AG08395 (cell line): ENCODE data around the gene DENND2A.
"Not testable (repeated sequence)": the region's sequence is repeated elsewhere in the genome, so short reads cannot be mapped to it uniquely, and the experiment has no call there.

ENCODE experiments used
- DNase-seq: peaks from one replicate; pipeline ENCODE4 v3.0.0; 2012; ENCODE audit warnings: mixed read lengths, low spot score

DENND2A gene

DNA sequence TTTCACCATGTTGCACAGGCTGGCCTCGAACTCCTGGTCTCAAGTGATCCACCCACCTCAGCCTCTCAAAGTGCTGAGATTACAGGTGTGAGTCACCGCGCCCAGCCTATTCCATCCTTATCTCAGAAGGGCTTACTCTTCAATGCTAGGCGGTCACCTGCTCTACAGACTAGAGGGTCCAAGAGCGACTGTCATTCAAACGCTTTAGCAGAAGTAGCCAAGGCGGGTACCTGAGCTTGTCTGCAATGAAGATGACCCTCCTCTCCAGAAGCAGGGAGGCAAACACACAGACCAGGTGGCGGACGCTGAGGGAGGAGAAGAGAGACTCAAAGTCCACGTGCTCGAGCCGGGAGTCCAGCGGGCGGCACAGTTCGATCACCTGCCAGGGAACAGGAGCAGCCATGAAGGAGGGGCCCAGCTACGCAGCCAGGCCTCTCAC, 96.2 kb downstream of the DENND2A start:
- DNase-seq, result no peak

DNA sequence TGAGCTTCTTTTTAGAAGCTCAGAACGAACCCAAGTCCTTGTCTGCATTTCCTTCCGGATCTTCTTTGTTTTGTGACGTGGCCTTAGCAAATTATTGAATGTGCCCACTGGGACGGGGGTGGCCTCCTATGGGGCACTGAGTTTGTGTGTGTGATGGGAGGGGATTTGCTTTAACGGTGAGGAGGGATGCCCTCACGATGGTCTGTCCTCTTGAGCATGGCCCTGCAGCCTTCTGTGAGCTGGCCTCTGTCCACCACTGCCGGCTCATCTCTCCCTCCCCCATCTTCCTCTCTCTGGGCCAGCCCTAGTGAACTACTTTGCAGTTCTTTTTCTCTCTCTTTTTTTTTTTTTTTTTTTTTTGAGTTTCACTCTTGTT, 98.4 kb downstream of the DENND2A start:
- peak; percentile 80 for DNase-seq

DNA sequence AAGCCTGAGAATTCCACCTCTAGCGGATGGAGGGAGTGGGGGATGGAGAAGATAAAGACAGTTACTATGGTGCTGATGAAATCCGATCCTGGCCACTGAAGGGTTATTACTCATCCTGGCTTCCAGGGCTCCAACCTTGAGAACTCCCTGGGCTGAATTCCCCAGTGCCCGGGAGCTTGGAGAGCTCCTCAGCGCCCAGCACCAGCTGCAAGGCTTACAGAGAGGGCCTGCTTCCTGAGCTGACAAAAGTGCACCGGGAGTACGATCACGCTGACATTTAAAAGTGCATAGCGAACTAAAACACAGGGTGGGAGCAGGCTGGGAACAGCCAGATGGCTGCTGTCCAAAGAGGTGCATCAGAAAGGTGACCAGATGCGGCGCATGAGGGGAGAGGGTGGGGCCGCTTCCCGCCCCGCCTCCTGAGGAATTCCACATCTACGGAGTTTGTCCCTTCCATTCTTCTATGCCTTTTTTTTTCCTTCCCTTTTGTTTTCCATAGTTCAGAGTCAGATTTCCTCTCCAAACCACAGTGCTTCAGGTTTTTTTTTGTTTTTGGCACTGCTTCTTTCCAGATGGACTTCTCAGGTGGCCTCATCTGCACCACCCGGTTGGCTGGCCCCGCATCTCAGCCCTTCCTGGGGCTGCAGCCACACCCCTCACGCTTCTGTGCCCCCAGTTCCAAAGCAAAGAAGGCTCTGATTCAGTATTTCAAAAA, 98.9 kb downstream of the DENND2A start:
- peak; percentile 79 for DNase-seq

DNA sequence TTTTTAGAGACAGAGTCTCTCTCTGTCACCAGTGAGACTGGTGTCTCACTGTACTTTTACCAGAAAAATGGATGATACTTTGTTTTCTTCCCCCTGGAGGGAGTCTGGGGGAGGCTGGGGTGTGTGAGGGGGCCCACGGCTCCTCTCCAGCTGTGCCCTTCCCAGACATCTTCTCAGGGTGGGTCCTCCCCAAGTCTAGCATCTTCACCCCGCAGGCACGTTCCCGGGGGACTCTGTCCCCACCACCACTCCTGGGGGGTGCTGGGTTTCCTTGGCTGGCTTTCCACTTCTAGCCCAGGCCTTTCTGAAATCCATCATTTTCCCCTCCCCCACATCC, 99.5 kb downstream of the DENND2A start:
- DNase-seq, result no peak

DNA sequence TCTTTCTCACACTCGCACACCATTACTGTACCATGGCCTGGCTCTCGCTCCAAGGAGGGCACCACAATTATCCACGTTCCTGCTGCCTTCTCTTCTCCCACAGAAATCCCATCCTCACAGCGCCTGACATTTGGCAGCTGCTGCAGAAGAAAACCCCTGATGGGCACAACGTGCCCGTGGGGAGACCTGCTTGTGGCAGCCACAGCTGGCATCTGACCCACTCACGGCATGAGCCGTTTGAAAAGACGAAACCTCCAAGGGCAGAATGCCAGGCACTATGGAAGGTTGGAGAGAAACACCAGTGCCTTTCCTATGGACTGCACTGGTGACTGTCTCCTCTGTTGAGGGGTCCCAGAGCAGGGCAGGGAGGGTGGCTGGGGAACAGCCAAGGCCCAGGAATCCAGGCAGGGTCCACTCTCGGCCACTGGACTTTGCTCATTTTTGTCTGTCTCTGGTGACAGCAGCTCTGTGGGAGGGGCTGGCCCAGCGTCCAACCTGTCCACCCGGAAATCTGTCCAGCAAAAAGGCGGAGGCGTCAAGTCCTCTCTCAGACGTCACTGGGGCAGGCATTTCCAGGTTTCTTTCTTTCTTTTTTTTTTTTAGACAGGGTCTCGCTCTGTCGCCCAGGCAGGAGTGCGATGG, 100.4 kb downstream of the DENND2A start:
- no peak for DNase-seq

DNA sequence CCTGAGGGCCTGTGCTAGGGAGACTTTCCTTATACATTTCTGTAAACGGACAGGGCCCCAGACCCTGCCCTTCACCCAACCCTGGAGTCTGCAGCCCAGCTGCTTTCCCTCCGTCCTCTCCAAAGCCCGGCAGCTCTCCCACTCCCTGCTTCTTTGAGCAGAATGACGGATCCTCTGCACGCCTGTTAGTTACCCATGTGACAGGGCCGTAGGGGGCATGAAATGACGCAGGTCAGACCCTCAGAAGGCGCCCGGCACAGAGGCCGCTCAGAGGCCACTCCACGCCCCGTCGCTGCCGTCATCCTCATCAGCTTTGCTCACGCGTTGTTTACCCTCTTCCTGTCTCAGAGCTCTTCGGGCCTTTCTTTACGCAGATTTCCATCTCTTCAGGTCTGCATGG, 101.2 kb downstream of the DENND2A start:
- DNase-seq, result no peak

DNA sequence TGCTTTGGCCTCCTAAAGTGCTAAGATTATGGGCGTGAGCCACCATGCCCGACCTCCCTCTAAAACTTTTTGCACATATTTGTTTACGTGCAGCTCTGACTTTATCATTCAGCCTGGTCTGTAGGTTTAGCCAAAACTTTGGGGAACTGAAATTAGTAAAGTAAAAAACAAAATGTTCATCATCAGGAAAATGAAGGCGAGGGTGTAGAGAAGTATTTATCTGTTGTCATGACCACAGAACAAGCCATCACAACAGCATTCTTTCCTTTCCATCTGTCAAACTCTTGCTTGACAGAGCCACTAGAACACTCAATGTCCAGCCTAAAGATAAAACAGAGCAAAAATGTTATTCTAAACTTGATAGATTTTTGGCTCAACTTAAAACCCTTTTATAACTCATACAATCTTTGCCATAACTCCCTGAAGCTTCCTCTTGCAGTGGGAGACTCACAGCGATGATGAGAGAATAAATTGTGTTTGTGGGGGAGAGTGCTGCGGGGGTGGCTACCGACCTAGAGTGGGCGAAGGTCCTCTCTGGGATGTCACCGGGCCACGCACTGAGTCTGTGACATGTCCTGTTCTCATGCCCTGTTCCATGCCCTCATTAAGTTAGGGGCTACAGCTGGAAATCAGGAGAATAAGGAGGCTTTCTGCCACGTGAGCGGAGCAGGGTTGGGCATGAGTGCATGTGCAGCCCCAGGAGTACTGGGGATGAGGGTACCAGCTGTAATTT, 102.7 kb downstream of the DENND2A start:
- no peak for DNase-seq

DNA sequence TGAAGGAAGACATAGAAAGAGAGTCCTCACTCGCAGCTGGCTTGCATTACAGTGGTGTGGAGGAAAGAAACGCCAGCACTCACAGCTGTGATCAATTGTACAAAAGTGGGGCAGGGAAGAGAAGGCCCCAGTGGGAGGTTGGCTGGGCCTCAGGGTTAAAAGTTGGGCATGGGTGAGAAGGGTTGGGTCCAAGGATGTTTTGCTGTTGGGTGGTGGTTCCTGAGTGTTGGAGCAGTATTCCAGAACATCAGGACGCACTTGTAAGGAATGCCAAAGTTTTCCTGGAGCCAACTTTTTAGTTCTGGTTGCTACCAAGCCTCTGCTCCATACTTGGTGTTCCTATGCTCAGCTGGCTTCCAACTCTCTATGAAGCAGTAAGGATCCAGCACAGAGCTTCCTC, 105.9 kb downstream of the DENND2A start:
- no peak for DNase-seq

DNA sequence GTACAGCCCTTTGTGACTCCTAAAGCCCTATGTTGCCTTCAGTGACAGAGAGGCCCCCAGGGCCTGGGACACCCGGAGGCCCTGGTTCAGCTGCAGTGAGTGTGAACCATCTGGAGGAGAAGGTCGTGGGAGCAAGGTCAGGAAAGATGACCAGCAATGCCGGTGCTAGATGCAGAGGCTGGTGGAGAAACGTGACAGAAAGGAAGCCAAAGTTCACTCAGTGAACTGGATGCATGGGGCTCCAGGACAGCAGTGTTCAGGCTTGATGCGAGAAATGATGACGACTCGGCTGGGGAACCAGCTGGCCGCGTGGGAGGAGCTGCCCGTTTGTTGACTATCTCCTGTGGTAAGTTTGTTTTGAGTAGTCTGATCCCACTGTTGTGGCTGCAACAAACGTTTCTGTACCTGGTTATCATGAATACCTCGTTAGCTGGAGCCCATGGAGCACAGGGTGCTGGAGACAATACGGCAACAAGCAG, 107.2 kb downstream of the DENND2A start:
- no peak for DNase-seq

DNA sequence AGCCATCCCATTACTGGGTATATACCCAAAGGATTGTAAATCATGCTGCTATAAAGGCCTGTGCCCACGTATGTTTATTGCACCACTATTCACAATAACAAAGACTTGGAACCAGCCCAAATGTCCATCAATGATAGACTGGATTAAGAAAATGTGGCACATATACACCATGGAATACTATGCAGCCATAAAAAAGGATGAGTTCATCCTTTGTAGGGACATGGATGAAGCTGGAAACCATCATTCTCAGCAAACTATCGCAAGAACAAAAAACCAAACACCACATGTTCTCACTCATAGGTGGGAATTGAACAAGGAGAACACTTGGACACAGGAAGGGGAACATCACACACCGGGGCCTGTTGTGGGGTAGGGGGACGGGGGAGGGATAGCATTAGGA, 111.2 kb downstream of the DENND2A start:
- DNase-seq, result not testable (repeated sequence)

DNA sequence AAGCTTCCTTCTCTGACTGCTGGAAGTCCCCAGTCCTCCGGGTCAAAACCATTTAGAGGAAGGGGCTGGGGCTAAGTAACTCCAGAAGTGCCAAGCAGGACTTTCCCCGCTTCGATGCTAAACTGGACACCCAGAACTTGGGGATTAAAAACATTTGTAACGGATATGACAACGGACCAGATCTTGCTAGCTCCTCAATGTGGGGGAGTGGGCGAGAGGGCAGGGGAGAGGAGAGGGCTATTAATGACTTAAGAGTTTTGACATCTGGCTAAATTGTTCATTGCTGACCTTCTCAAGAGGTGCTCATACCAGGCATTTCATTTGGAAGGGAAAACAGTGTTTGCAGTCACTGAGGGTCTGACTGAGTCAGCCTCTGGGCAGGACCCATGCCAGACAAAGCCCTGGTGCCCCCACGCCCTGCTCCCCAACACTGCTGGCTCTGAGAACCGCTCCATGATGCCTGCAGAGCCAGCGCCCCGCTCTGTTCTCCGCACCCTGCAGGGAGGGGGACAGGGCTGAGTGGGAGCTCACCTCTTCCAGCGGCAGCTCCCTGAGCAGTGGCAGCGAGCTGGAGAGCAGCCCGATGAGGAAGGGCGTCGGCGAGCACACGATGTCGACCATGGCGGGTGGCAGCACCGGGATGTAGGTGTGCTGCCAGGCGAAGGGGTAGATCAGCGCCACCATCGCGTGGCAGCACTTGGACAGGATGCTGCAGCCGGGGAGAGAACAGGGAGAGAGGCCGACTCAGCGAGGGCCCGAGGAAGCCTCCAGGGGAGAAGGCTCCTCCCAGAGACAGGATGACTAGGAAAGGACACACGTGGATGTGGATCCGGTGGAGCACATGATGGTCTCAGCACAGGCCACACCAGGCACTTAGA, 113.6 kb downstream of the DENND2A start:
- DNase-seq, result no peak

DNA sequence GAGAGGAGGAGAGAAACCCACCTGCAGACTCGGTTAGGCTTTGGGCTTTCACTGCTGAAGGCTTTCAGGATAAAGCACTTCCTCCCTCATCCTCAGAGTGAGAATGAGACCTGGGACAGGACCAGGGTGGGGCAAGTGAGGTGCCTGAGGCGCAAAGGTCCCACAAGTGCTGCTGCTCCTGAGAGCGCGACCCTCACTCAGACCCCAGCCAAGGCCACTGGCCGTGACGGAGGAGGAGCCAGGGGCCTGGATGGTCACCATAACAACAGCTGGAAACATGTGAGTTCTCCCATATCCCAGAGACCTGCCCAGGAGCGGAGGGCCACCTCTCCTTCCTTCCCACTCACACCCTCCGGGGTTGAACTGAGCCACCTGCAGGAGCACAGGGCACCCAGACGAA, 114.4 kb downstream of the DENND2A start:
- DNase-seq, result no peak

DNA sequence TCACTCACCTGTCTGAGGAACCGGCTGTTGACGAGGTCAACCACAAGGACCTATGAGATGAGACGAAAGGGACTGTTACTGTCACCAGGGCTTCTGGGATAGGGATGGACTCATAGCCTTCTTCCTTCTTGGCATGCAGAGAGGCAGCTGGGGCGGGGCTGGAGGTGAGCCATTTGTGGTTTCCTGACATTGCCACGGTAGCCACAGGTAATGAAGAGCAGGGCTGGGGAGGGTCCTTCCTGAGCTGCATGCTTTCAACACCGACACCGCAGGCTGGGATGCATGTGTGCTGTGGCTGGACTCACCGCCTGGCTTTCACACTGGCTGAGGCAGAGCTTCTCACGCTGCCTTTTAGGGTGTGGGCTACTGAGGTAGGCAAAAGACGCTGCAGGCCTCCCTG, 114.9 kb downstream of the DENND2A start:
- DNase-seq, result no peak

DNA sequence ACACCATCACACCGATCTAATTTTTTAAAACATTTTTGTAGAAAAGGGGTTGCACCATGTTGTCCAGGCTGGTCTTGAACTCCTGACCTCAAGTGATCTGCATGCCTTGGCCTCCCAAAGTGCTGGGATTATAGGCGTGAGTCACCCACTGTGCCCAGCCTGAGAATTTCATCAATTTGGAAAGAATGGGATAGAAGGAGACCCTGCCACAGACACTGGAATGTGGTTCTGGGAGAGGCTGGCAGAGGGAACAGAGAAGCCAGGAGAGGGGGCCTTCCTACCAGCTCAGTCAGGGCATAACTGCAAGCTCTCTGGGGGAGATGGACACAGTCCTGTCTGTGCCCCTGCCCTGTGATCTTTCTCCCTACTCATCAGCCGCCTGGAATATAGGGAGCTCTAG, 119.2 kb downstream of the DENND2A start:
- no peak for DNase-seq

DNA sequence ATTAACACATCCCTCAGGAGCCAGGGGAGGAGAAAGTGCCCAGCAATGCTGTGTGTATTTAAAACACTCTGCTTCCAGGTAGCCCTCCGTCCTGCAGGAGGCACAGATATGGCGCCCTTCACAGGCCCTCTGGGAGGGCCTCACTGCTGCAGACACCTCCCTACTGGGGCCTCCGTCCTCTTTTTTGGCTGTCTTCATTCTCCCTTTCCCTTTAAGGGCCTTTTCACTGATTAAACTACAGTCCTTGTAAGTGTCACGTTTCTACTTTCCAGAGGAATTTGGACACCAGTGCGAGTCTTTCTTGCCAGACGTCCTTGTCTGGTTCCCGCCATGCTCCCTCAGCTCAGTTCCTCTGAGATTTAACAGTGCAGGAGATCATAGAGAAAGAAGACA, 121.6 kb downstream of the DENND2A start:
- no peak for DNase-seq

DNA sequence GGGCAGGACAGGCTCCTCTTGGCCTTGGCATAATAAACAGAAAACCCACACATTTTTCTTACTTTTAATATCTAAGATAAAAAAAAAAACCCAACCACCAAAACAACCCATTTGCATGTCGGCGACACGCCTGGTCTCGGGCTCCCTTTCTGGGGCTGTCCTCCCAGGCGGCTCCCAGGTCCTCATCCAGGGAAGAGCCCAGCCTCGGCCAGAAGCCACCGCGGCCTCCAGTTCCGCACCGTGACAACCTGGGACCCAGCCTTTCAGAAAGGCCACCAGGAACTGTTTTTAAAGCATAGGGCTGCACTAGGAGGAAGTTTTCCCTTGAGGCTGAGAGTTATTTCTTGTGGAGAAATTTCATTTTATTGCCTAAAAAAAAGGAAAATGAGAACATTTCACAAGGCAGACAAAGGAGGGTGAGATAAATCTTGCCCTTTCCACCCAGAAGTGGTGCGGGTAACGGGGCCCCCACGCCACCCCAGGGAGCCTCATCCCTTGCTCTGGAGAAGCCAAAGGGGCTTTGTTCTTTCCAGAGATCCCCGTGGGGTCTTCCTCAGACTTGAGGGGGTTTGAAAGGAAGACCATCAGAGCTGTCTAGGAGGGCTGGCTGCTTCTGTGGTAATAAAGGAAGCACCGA, 122.1 kb downstream of the DENND2A start:
- no peak for DNase-seq

DNA sequence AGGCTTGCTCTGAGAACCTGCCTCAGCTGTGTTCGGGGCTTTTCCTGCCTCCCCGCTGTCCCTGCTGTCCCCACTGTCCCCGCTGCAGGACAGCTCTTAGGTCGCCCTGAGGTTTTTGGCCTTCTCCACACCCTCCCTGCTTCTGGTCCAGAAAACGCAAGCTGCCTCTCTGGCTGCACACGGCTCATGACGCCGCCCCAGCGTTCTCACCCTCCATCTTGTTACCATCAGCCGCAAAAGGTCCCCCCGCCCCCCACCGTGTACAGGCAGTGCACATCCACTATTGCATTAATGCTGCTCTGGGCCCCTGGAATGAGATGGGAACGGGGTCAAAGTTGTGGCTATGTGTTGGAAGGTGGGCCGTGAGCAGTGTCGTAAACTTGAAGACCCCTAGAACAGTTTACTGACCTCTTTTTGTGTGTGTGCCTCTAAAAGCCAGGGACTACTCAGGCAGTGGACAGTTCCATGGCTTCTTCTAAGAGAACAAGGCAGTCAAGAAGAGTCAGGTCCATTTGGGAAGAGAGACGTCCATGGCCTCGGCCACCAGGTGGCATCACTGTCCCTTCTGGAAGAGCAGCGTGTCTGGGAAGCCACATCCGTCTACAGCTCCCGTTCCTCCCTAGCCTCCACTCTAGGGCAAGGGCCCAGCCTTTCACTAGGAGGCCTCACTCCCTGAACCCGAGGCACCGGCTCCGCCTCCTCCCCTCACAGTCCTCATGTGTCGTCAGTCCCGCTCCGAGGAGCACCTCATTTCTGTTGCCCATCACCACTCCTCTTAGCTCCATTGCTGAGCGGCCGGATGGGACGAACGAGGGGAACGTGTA, 122.9 kb downstream of the DENND2A start:
- DNase-seq, result peak; percentile 96

DNA sequence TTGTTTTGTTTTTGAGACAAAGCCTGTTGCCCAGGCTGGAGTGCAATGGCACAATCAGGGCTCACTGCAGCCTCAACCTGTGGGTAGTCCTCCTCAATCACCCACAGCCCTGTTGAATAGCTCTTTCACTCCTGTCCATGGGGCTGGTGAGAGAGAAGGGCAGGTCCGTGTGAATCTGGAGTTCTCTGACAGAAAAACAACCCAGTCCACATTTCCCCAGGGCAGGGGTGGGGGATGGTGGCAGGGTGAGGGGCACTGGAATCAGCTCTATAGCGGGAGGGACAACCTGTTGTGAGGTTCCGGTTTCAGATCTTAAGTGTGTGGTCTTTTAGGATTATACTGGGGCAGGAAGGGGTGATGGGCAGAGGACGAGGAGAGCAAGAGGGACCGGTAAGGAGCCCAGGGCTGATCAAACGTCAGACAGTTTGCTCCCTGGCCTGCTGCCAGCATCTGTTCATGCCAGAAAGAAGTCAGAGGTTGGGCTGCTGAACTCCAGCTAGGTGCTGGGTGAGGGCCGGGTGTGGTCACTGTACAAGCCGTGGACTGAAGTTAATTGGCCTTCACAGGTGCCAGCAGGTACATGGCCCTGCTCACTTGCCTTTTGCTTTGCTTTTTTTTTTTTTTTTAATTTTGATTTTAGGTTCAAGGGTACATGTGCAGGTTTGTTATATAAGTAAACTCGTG, 128.2 kb downstream of the DENND2A start:
- no peak for DNase-seq

DNA sequence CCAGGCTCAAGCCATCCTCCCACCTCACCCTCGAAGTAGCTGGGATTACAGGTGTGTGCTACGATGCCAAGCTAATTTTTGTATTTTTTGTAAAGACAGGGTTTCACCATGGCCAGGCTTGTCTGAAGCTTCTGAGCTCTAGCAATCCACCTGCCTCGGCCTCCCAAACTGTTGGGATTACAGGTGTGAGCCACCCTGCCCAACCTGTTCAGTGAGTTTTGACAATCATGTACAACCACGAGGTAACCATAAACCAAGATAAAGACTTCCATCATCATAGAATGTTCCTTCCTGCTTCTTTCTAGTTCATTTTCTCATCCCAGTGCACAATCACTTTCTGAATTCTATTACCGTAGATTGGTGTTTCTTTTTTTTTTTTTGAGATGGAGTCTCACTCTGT, 130.8 kb downstream of the DENND2A start:
- DNase-seq, result no peak

DNA sequence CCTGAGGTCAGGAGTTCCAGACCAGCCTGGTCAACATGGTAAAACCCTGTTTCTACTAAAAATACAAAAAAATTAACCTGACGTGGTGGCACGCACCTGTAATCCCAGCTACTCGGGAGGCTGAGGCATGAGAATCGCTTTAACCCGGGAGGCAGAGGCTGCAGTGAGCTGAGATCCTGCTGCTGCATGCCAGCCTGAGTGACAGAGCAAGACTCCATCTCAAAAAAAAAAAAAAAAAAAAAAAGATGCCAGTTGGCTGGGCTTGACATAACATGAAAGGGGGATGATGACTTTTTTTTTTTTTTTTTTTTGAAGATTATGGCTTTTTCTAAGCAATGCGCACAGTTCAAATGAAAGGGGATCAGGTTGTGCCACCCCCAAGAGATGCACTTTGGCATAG, 133.1 kb downstream of the DENND2A start:
- DNase-seq, result not testable (repeated sequence)
